ENCODE measurements around the gene SLC7A6.

Gene SLC7A6

GRCh38 chr16:68348639-68349445, 84.5 kb downstream of the SLC7A6 start:
- DNase-seq: no peak

- no peak for DNase-seq
Measured at GRCh38 chr16:68349838-68350410, 85.6 kb downstream of the SLC7A6 start.

DNA sequence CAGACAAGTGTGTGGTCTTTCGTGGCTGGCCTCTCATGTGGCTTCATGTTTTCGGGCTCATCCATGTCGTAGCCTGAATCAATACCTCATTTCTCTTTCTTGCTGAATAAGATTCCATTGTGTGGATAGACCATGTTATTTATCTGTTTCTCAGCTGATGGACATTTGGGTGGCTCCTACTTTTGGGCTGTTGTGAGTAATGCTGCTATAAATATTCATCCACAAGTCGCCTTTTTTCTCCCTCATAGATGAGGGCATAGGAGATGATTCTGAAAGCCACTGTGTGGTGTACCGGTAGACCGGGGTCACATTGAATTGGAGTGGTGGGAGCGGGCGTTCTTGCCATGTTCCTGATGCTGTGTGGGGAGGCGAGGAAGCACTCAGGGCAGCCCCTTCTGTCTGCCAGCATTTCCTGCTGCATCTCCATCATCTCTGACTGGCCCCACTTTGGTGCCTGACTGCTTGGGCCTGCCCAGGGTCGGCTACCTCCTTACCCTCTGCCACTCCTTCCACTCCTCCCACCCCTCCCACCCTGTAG, 86.6 kb downstream of the SLC7A6 start:
- DNase-seq: no peak

All from NCI-H187 (cell line).